Cardiac septum (tissue), 1 donor: ENCODE results near the gene HABP4. TPM values are rescaled to one million over a fixed set of nuclear protein-coding genes. Genes with fewer than 3 reads are reported as not detected.

Experiments used
- DNase-seq: peaks from one replicate; pipeline ENCODE4 v3.0.0-alpha.2; 2020; ENCODE audit warnings: low spot score
- intact Hi-C: fragments of 100-400 bp; cut with DNase I; formaldehyde crosslinking; loops from one replicate; pipeline ENCODE4 v1.14.0; 2022
- total RNA-seq: library from RNA; stranded (reverse); fragmentation: NEBNext Ultra II Directional; extraction: Animal tissue kit (Norgen Biotek cat#: 25700); gene quantifications from one replicate; pipeline ENCODE4 v1.2.1, GENCODE V29; 2021
- donor health status: DM: no; HTN: no; CAD: no.

The HABP4 gene
- total RNA-seq, 1 donor from 2014 or later, result 29.7 TPM

GRCh38 chr9:96508227-96508940, 58.4 kb downstream of the HABP4 start:
- no peak for DNase-seq
- intact Hi-C loops, result loop anchor here (5.0 kb wide), 1 partner anchor 59 kb away; no protein-coding TSS in a partner anchor

GRCh38 chr9:96509026-96509425, 59.1 kb downstream of the HABP4 start:
- no peak for DNase-seq
- intact Hi-C loops, result loop anchor here (5.0 kb wide), 1 partner anchor 58 kb away; no protein-coding TSS in a partner anchor

GRCh38 chr9:96509848-96510247, 59.9 kb downstream of the HABP4 start:
- no peak for DNase-seq
- intact Hi-C loops, result loop anchor here (5.0 kb wide), 1 partner anchor 57 kb away; no protein-coding TSS in a partner anchor

- DNase-seq, result no peak
- intact Hi-C loops, result no loop called here
These were observed 60.3 kb downstream of the HABP4 start for GRCh38 chr9:96510258-96510657.

GRCh38 chr9:96512240-96512639, 62.3 kb downstream of the HABP4 start:
- DNase-seq, result no peak
- intact Hi-C loops, result no loop called here

- DNase-seq, result no peak
- intact Hi-C loops, result no loop called here
These were observed 63.7 kb downstream of the HABP4 start for GRCh38 chr9:96513622-96514021.

- DNase-seq, result no peak
- intact Hi-C loops, result no loop called here
These were observed 64.3 kb downstream of the HABP4 start for GRCh38 chr9:96514108-96514799.

- intact Hi-C loops, result no loop called here
- no peak for DNase-seq
These were observed 64.8 kb downstream of the HABP4 start for GRCh38 chr9:96514800-96515158.

- no peak for DNase-seq
- intact Hi-C loops, result no loop called here
These were observed 65.9 kb downstream of the HABP4 start for GRCh38 chr9:96515621-96516470.

- intact Hi-C loops, result no loop called here
- no peak for DNase-seq
These were observed 69.1 kb downstream of the HABP4 start for GRCh38 chr9:96519095-96519494.

GRCh38 chr9:96519787-96520186, 69.8 kb downstream of the HABP4 start:
- intact Hi-C loops, result no loop called here
- DNase-seq, result no peak

- DNase-seq, result no peak
- intact Hi-C loops, result no loop called here
These were observed 72.4 kb downstream of the HABP4 start for GRCh38 chr9:96522366-96522765.

- DNase-seq, result no peak
- intact Hi-C loops, result no loop called here
These were observed 73.4 kb downstream of the HABP4 start for GRCh38 chr9:96523374-96523773.

GRCh38 chr9:96524045-96524444, 74.1 kb downstream of the HABP4 start:
- no peak for DNase-seq
- intact Hi-C loops, result no loop called here

GRCh38 chr9:96524764-96525163, 74.8 kb downstream of the HABP4 start:
- DNase-seq, result no peak
- intact Hi-C loops, result no loop called here

GRCh38 chr9:96532173-96532572, 82.2 kb downstream of the HABP4 start:
- DNase-seq, result no peak
- intact Hi-C loops, result no loop called here

GRCh38 chr9:96540106-96540505, 90.1 kb downstream of the HABP4 start:
- intact Hi-C loops, result no loop called here

More at GRCh38 chr9:96540106-96540505, 90.1 kb downstream of the HABP4 start:
- DNase-seq, result no peak
